ENCODE measurements around the gene EML1.

Gene EML1

DNA sequence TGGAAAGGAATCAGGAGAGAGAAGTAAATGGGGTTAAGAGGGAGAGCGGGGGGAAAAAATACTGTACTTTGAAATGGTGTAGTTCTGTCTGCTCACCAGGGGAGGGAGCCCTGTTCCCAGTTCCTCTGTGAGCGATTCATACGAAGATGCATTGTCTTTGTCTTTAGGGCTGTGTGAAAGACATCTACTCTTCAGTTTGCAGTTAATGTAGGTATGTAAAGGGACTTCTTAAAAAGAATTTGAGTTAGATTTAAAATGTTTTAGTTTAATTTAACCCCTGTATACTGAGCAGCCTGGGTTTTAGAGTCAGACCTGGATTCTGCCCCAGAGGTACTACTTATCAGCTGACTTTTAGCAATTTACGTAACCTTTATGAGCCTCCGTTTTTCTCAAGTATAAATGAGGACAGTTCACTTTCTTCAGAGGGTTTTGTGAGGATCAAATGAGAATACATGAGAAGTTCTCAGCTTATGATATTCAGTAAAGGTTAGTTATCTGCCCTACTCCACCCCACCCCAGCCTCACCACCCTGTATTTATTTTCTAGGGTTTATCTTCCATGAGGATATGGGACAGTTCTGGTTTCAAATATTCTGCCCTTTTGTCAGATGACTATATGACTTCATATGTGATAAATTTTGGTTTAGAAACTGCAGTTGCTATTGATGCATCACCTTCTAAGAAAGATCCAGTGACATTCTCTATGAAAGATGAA, 189.5 kb downstream of the EML1 start:
- DNase-seq (ENCODE audit: low read depth in 1 of 2, low spot score in 1 of 2) = peak; percentile 30 to 41

DNA sequence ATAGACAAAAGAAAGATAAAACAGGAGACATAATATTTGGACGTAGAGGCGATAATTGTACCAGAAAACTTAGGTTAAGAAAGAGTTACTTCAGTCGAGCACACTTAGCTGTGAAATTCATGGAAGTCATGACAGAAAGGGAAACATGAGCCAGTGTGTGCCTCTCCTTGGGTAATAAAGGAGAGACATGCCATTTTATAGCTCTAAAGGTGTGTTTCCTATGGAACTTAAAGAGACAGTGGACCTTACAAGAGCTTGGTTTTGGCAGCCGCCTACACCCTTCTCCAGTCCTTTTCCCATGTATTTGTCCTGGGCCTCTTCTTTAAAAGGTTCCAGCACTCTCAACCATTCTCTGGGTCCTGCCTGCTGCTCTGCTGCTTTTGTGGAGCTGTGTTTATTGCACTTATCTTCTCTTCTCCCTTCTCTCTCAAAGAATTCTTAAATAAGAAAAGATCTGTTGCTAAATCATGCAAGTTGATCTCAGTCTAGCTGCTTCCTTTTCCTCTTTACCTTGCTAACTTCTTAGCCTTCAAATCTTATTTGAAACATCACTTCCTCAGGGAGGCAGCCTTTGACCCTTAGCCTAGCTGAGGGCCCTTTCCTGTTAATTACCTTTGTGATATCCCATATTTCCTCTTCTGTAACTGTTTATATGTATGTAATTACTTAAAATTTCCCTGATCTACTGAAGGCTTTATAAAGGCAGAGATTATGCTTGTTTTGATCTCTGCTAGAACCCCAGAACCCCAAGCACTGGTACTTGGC, 190.2 kb downstream of the EML1 start:
- DNase-seq (ENCODE audit: low read depth in 1 of 2, low spot score in 1 of 2) = no peak

- DNase-seq (ENCODE audit: low read depth in 1 of 2, low spot score in 1 of 2) = no peak
Observed at GRCh38 chr14:99984036-99984435, 190.8 kb downstream of the EML1 start.

DNA sequence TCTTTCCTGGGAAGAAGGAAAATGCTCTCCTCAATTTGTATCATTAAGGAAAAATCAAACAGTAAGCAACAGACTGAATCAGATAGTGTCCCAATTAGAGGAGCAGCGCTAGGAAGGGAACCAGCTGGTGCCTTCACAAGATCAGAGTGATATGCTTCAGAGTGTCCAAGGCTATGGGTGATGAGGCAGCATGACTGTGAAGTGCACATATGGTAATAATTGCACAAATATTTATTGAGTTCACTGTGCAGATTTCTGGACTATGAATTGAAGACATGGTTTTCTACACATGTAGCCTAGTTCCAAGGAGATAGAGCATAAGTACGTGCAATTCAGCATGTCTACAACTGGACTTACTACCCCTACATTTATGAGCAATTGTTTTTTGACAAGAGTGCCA, 193.2 kb downstream of the EML1 start:
- no peak for DNase-seq (ENCODE audit: low read depth in 1 of 2, low spot score in 1 of 2)

GRCh38 chr14:99989032-99989431, 195.8 kb downstream of the EML1 start:
- DNase-seq (ENCODE audit: low read depth in 1 of 2, low spot score in 1 of 2) = no peak

- no peak for DNase-seq (ENCODE audit: low read depth in 1 of 2, low spot score in 1 of 2)
Observed at GRCh38 chr14:99990268-99991170, 197.3 kb downstream of the EML1 start.

- DNase-seq (ENCODE audit: low read depth in 1 of 2, low spot score in 1 of 2) = no peak
Observed at GRCh38 chr14:99991331-99991730, 198.1 kb downstream of the EML1 start.
